ENCODE measurements around the gene ANXA3. TPM values are rescaled to one million over a fixed set of nuclear protein-coding genes. Genes with fewer than 3 reads are reported as not detected.
A peak's percentile ranks its signal among the peaks of the same experiment; 100 is the strongest.

Gene ANXA3
- total RNA-seq, 6 donors from 2014 or later = 113 to 484 (median 269) TPM

GRCh38 chr4:78599147-78599546 is 47.6 kb downstream of the ANXA3 start:
- Histone ChIP-seq H3K36me3 (peaks cover 0 to 73% (median 9%) of the 10 kb centered on the region in 4 donors), H3K27me3 (no peaks in the 10 kb centered on the region), H3K9me3 (no peaks in the 10 kb centered on the region), H3K27ac (no peak overlapping the region), H3K4me1 (peaks cover 0 to 4% (median 0%) of the 10 kb centered on the region in 4 donors), H3K4me3 (no peak overlapping the region)
- DNase-seq (no peak), ATAC-seq (ENCODE audit: low FRiP score in 2 of 2) (no peak)
- WGBS, 2 donors = 84 to 89% methylated on average over 4 of the region's 4 CpGs
- no peak for TF ChIP-seq POLR2AphosphoS5 (IDR thresholded peaks at IDR 0.05)
- no peak for TF ChIP-seq EP300 (IDR thresholded peaks at IDR 0.05)
- no peak for TF ChIP-seq CTCF (IDR thresholded peaks at IDR 0.05)
- TF ChIP-seq POLR2A (IDR thresholded peaks at IDR 0.05) = no peak

- no peak overlapping the region for H3K27ac ChIP-seq
- DNase-seq (no peak), ATAC-seq (ENCODE audit: low FRiP score in 2 of 2) (peak in 1 of 2 donors; percentile 34)
- H3K4me3 ChIP-seq = no peak overlapping the region
- peaks cover 0 to 78% (median 10%) of the 10 kb centered on the region in 4 donors for H3K36me3 ChIP-seq
- 60 to 62% methylated on average over 2 of the region's 2 CpGs for WGBS, 2 donors
- H3K27me3 ChIP-seq = no peaks in the 10 kb centered on the region
- TF ChIP-seq EP300 (IDR thresholded peaks at IDR 0.05) (no peak), POLR2AphosphoS5 (IDR thresholded peaks at IDR 0.05) (no peak), POLR2A (IDR thresholded peaks at IDR 0.05) (no peak), CTCF (IDR thresholded peaks at IDR 0.05) (no peak)
- peaks cover 0 to 4% (median 0%) of the 10 kb centered on the region in 4 donors for H3K4me1 ChIP-seq
- no peaks in the 10 kb centered on the region for H3K9me3 ChIP-seq
Observed at GRCh38 chr4:78599931-78600375, 48.4 kb downstream of the ANXA3 start.

GRCh38 chr4:78601013-78601412 is 49.4 kb downstream of the ANXA3 start:
- no peak for TF ChIP-seq CTCF (IDR thresholded peaks at IDR 0.05)
- no peak for TF ChIP-seq EP300 (IDR thresholded peaks at IDR 0.05)
- no peak for TF ChIP-seq POLR2A (IDR thresholded peaks at IDR 0.05)
- no peak for TF ChIP-seq POLR2AphosphoS5 (IDR thresholded peaks at IDR 0.05)
- H3K36me3 ChIP-seq = peaks cover 0 to 89% (median 11%) of the 10 kb centered on the region in 4 donors
- WGBS, 2 donors = 93 to 97% methylated on average over 7 of the region's 7 CpGs

GRCh38 chr4:78602334-78602733 is 50.8 kb downstream of the ANXA3 start:
- no peak for ATAC-seq (ENCODE audit: low FRiP score in 2 of 2)
- DNase-seq = no peak
- Histone ChIP-seq H3K4me3 (no peak overlapping the region), H3K9me3 (no peaks in the 10 kb centered on the region), H3K36me3 (peaks cover 0 to 95% (median 11%) of the 10 kb centered on the region in 4 donors), H3K27me3 (no peaks in the 10 kb centered on the region), H3K27ac (no peak overlapping the region), H3K4me1 (peaks cover 0 to 4% (median 0%) of the 10 kb centered on the region in 4 donors)
- WGBS, 2 donors = 86 to 100% methylated on average over 3 of the region's 3 CpGs
- TF ChIP-seq POLR2A (IDR thresholded peaks at IDR 0.05) (no peak), POLR2AphosphoS5 (IDR thresholded peaks at IDR 0.05) (no peak), CTCF (IDR thresholded peaks at IDR 0.05) (no peak), EP300 (IDR thresholded peaks at IDR 0.05) (no peak)

More at GRCh38 chr4:78601013-78601412, 49.4 kb downstream of the ANXA3 start:
- H3K27ac ChIP-seq = no peak overlapping the region
- no peak overlapping the region for H3K4me3 ChIP-seq
- H3K4me1 ChIP-seq = peaks cover 0 to 4% (median 0%) of the 10 kb centered on the region in 4 donors
- DNase-seq (no peak), ATAC-seq (ENCODE audit: low FRiP score in 2 of 2) (no peak)
- H3K27me3 ChIP-seq = no peaks in the 10 kb centered on the region
- no peaks in the 10 kb centered on the region for H3K9me3 ChIP-seq

- no peak for ATAC-seq (ENCODE audit: low FRiP score in 2 of 2)
- no peak overlapping the region for H3K27ac ChIP-seq
- 90 to 91% methylated on average over 3 of the region's 3 CpGs for WGBS, 2 donors
- no peak for DNase-seq
- no peak for TF ChIP-seq POLR2AphosphoS5 (IDR thresholded peaks at IDR 0.05)
- no peak for TF ChIP-seq EP300 (IDR thresholded peaks at IDR 0.05)
- no peak for TF ChIP-seq CTCF (IDR thresholded peaks at IDR 0.05)
- TF ChIP-seq POLR2A (IDR thresholded peaks at IDR 0.05) = no peak
- no peaks in the 10 kb centered on the region for H3K27me3 ChIP-seq
- no peak overlapping the region for H3K4me3 ChIP-seq
- H3K9me3 ChIP-seq = no peaks in the 10 kb centered on the region
- peaks cover 0 to 95% (median 11%) of the 10 kb centered on the region in 4 donors for H3K36me3 ChIP-seq
- H3K4me1 ChIP-seq = peaks cover 0 to 4% (median 0%) of the 10 kb centered on the region in 4 donors
Observed at GRCh38 chr4:78603384-78603783, 51.8 kb downstream of the ANXA3 start.
